Panc1 (cell line): ENCODE results near the gene SFSWAP. TPM values are rescaled to one million over a fixed set of nuclear protein-coding genes. Genes with fewer than 3 reads are reported as not detected.

Source experiments
- ATAC-seq: fragments of 200-7000 bp; cut with Tn5 transposase; 2 replicates; pipeline ENCODE4 v1.9.1; 2020; ENCODE audit warnings: mild to moderate bottlenecking, moderate library complexity
- BruUV-seq: library from RNA; stranded (reverse); fragments of 400-500 nt; replicated peaks from 2 replicates; lab custom pipeline; 2021; lab: Mats Ljungman, UMichigan
- CTCF ChIA-PET: fragments of 300-600 bp; sonication (Branson Sonifier 250); formaldehyde crosslinking; loops from one replicate; lab custom pipeline; 2022; ENCODE audit warnings: antibody characterized with exemption; lab: Charles Lee
- POLR2A ChIA-PET: fragments of 300-600 bp; sonication (Branson Sonifier 250); formaldehyde crosslinking; loops from one replicate; lab custom pipeline; 2022; ENCODE audit warnings: antibody characterized with exemption; lab: Charles Lee
- DNase-seq: peaks from one replicate; pipeline ENCODE4 v3.0.0-alpha.2; 2010; ENCODE audit warnings: low read depth, low spot score
- H3K27ac ChIP-seq: 2 replicates; pipeline ENCODE4 v1.5.1; 2011; ENCODE audit warnings: mild to moderate bottlenecking, low read length, inconsistent platforms
- H3K27me3 ChIP-seq: fragments of 200-500 bp; sonication (Bioruptor generic); 2 replicates; pipeline ENCODE4 v1.6.0; 2014; ENCODE audit warnings: low read length, inconsistent platforms; ENCODE audit not compliant: control insufficient read depth, insufficient read depth
- H3K36me3 ChIP-seq: fragments of 200-500 bp; sonication (Bioruptor generic); 2 replicates; pipeline ENCODE4 v1.5.1; 2014; ENCODE audit warnings: inconsistent platforms, mild to moderate bottlenecking, low read length, moderate library complexity; ENCODE audit not compliant: control insufficient read depth, insufficient read depth
- H3K4me1 ChIP-seq: 2 replicates; pipeline ENCODE4 v1.5.1; 2011; ENCODE audit warnings: inconsistent platforms, mild to moderate bottlenecking, low read length, moderate library complexity; ENCODE audit not compliant: control insufficient read depth, insufficient read depth
- H3K4me3 ChIP-seq, 2 experiments: 2 replicates each; pipeline ENCODE4 v1.5.1; 2011 to 2012; ENCODE audit warnings: low read depth in 2 of 2, low read length in 2 of 2, mild to moderate bottlenecking in 2 of 2, inconsistent platforms in 1 of 2, moderate library complexity in 1 of 2
- H3K9me3 ChIP-seq: fragments of 200-500 bp; sonication (Bioruptor generic); 2 replicates; pipeline ENCODE4 v1.5.1; 2014; ENCODE audit warnings: low read depth, mild to moderate bottlenecking, inconsistent platforms, low read length, moderate library complexity; ENCODE audit not compliant: control insufficient read depth, insufficient read depth
- CTCF ChIP-seq: fragments of 450-650 bp; IDR thresholded peaks from 2 replicates; pipeline ENCODE4 v1.5.1; 2017; ENCODE audit warnings: mild to moderate bottlenecking
- POLR2AphosphoS5 ChIP-seq: IDR thresholded peaks from 2 replicates; pipeline ENCODE4 v1.6.1; 2012; ENCODE audit warnings: mild to moderate bottlenecking, low read depth, low read length, moderate library complexity
- REST ChIP-seq, 2 experiments: IDR thresholded peaks; 2 replicates each; pipeline ENCODE4 v1.6.1; 2011 to 2012; ENCODE audit warnings: low read depth in 2 of 2, control low read depth in 1 of 2, low read length in 1 of 2, mild to moderate bottlenecking in 1 of 2, moderate library complexity in 1 of 2; ENCODE audit not compliant: insufficient read depth in 1 of 2
- SIN3A ChIP-seq: IDR thresholded peaks from 2 replicates; pipeline ENCODE4 v1.6.1; 2012; ENCODE audit warnings: low read depth, mild to moderate bottlenecking, low read length, moderate library complexity, borderline replicate concordance; ENCODE audit not compliant: insufficient read depth
- TCF7L2 ChIP-seq: IDR thresholded peaks from 2 replicates; pipeline ENCODE4 v1.6.1; 2011; ENCODE audit warnings: mild to moderate bottlenecking, low read depth, low read length, inconsistent platforms
- in situ Hi-C: cut with HindIII; loops from 2 replicates; pipeline ENCODE4 v1.10.0; 2016; ENCODE audit warnings: low sequenced_read_pairs, low pct_unique_long_range_greater_than_20kb
- intact Hi-C: fragments of 100-400 bp; cut with micrococcal nuclease; formaldehyde crosslinking; loops from one replicate; pipeline ENCODE4 v1.10.0; 2022; ENCODE audit not compliant: unreplicated experiment
- total RNA-seq: library from RNA; stranded (reverse); gene quantifications from one replicate; pipeline ENCODE4 v1.2.1, GENCODE V29; 2021; ENCODE audit not compliant: unreplicated experiment

The SFSWAP gene
- total RNA-seq, 1 experiment from 2014 or later = 41.6 TPM

GRCh38 chr12:131701705-131702572 lies 9.0 kb upstream of the SFSWAP start:
- intact Hi-C loops = no loop called here
- no peaks in the 10 kb centered on the region for H3K36me3 ChIP-seq
- no peak overlapping the region for H3K27ac ChIP-seq
- ChIA-PET POLR2A (no interaction called here), CTCF (no interaction called here)
- no peak overlapping the region for H3K4me3 ChIP-seq
- ATAC-seq (no peak), DNase-seq (no peak)
- no TSS peak for BruUV-seq
- TF ChIP-seq SIN3A = no peak
- TF ChIP-seq REST (IDR thresholded peaks at IDR 0.05; ENCODE audit: insufficient read depth in 1 of 2, low read depth in 2 of 2, low read length in 1 of 2) = no peak
- no peak for TF ChIP-seq POLR2AphosphoS5
- TF ChIP-seq CTCF = no peak
- no peak for TF ChIP-seq TCF7L2
- no peaks in the 10 kb centered on the region for H3K27me3 ChIP-seq
- H3K4me1 ChIP-seq = no peaks in the 10 kb centered on the region
- no peaks in the 10 kb centered on the region for H3K9me3 ChIP-seq
- in situ Hi-C loops = no loop called here

- no TSS peak for BruUV-seq
- in situ Hi-C loops = no loop called here
- CTCF ChIA-PET = no interaction called here
- Histone ChIP-seq H3K9me3 (no peaks in the 10 kb centered on the region), H3K27me3 (no peaks in the 10 kb centered on the region), H3K27ac (no peak overlapping the region), H3K4me3 (no peak overlapping the region), H3K4me1 (no peaks in the 10 kb centered on the region), H3K36me3 (no peaks in the 10 kb centered on the region)
- DNase-seq = no peak
- intact Hi-C loops = no loop called here
- POLR2A ChIA-PET = no interaction called here
- TF ChIP-seq POLR2AphosphoS5 (no peak), SIN3A (no peak), TCF7L2 (no peak), CTCF (no peak), REST (IDR thresholded peaks at IDR 0.05; ENCODE audit: insufficient read depth in 1 of 2, low read depth in 2 of 2, low read length in 1 of 2) (no peak)
- no peak for ATAC-seq
Measured at GRCh38 chr12:131702573-131702877, 8.4 kb upstream of the SFSWAP start.
